Measurements from ENCODE around the gene JARID2. TPM values are rescaled to one million over a fixed set of nuclear protein-coding genes. Genes with fewer than 3 reads are reported as not detected.

JARID2 gene
- total RNA-seq, 1 donor from 2014 or later: 24.2 TPM

DNA sequence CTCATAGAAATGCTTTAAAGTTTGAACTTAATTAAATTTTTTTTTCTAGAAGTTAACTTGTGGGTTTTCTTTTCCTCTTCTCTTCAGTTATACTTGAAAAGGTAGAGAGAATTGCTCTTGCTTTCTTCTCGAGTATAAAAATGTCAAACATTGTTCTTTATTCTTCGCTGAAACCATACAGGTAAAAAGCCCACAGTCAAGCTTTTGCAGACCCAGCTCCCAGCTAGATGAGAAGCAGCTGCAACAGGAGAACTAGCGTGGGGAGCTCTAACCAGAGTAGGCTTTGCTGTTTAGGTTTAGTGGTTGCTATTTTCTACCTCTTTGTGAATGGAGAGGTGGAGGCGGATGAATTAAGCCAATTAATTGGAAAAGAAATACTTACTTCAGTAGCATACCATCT lies 102.7 kb downstream of the JARID2 start:
- H3K27ac Mint-ChIP-seq (ENCODE audit: unreplicated experiment): no peak overlapping the region
- Histone ChIP-seq H3K4me2 (ENCODE audit: low read length) (no peak overlapping the region), H3K9ac (ENCODE audit: low read length) (no peak overlapping the region), H3K27ac (ENCODE audit: low read depth, low read length) (no peak overlapping the region), H2AFZ (ENCODE audit: low read depth, low read length) (no peak overlapping the region), H3K79me2 (ENCODE audit: insufficient read depth, low read length) (peaks cover 96% of the 10 kb centered on the region), H3K4me1 (ENCODE audit: insufficient read depth, low read length) (peaks cover 12% of the 10 kb centered on the region), H3K9me3 (ENCODE audit: insufficient read depth, low read depth, low read length) (no peaks in the 10 kb centered on the region), H4K20me1 (ENCODE audit: insufficient read depth, low read length) (peaks cover 91% of the 10 kb centered on the region), H3K4me3 (ENCODE audit: insufficient read depth, low read depth, low read length) (no peak overlapping the region), H3K36me3 (ENCODE audit: insufficient read depth, low read length) (no peaks in the 10 kb centered on the region), H3K27me3 (ENCODE audit: insufficient read depth, low read length) (no peaks in the 10 kb centered on the region)
- H3K4me3 Mint-ChIP-seq (ENCODE audit: unreplicated experiment): no peak overlapping the region
- FAIRE-seq (no peak), DNase-seq (ENCODE audit: low read depth) (no peak)
- TF ChIP-seq, protein P1, sequence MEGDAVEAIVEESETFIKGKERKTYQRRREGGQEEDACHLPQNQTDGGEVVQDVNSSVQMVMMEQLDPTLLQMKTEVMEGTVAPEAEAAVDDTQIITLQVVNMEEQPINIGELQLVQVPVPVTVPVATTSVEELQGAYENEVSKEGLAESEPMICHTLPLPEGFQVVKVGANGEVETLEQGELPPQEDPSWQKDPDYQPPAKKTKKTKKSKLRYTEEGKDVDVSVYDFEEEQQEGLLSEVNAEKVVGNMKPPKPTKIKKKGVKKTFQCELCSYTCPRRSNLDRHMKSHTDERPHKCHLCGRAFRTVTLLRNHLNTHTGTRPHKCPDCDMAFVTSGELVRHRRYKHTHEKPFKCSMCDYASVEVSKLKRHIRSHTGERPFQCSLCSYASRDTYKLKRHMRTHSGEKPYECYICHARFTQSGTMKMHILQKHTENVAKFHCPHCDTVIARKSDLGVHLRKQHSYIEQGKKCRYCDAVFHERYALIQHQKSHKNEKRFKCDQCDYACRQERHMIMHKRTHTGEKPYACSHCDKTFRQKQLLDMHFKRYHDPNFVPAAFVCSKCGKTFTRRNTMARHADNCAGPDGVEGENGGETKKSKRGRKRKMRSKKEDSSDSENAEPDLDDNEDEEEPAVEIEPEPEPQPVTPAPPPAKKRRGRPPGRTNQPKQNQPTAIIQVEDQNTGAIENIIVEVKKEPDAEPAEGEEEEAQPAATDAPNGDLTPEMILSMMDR (IDR thresholded peaks at IDR 0.05; ENCODE audit: insufficient read depth, low read depth, low read length): no peak
- no peak for TF ChIP-seq EZH2 (IDR thresholded peaks at IDR 0.05; ENCODE audit: insufficient read depth, low read length)
- H3K9me3 Mint-ChIP-seq (ENCODE audit: unreplicated experiment): no peaks in the 10 kb centered on the region
- H3K4me1 Mint-ChIP-seq (ENCODE audit: low read depth, unreplicated experiment): peaks cover 45% of the 10 kb centered on the region
- no peaks in the 10 kb centered on the region for H3K27me3 Mint-ChIP-seq (ENCODE audit: low read depth, unreplicated experiment)
- H3K36me3 Mint-ChIP-seq (ENCODE audit: low read depth, unreplicated experiment): no peaks in the 10 kb centered on the region

DNA sequence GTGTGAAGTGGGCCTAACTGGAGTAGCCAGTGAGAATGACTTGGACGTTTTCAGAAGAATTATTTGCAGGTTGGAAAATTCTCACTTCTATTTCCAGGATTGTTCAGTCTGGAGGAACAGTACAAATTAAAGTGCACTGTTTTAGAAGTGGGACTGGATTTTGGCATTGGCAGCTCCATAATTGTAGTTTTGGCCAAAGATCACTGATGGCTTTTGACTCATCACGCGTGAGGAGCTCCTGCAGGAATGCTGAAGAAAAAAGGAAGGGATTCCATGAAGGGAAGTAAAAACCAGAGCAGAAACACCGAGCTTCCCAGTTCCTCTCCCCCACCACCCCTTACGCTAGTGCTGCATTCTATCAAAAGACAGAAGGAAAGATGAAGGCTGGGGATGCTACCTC lies 103.5 kb downstream of the JARID2 start:
- H3K79me2 ChIP-seq (ENCODE audit: insufficient read depth, low read length): peaks cover 95% of the 10 kb centered on the region
- H3K27ac ChIP-seq (ENCODE audit: low read depth, low read length): no peak overlapping the region
- H3K4me1 ChIP-seq (ENCODE audit: insufficient read depth, low read length): peaks cover 12% of the 10 kb centered on the region
- Mint-ChIP-seq H3K9me3 (ENCODE audit: unreplicated experiment) (no peaks in the 10 kb centered on the region), H3K36me3 (ENCODE audit: low read depth, unreplicated experiment) (no peaks in the 10 kb centered on the region), H3K27ac (ENCODE audit: unreplicated experiment) (no peak overlapping the region), H3K4me1 (ENCODE audit: low read depth, unreplicated experiment) (peaks cover 47% of the 10 kb centered on the region), H3K4me3 (ENCODE audit: unreplicated experiment) (no peak overlapping the region), H3K27me3 (ENCODE audit: low read depth, unreplicated experiment) (no peaks in the 10 kb centered on the region)
- no peak overlapping the region for H2AFZ ChIP-seq (ENCODE audit: low read depth, low read length)
- no peaks in the 10 kb centered on the region for H3K36me3 ChIP-seq (ENCODE audit: insufficient read depth, low read length)
- H3K4me2 ChIP-seq (ENCODE audit: low read length): no peak overlapping the region
- no peak for TF ChIP-seq EZH2 (IDR thresholded peaks at IDR 0.05; ENCODE audit: insufficient read depth, low read length)
- TF ChIP-seq, protein P1 (IDR thresholded peaks at IDR 0.05; ENCODE audit: insufficient read depth, low read depth, low read length): no peak
- no peak overlapping the region for H3K4me3 ChIP-seq (ENCODE audit: insufficient read depth, low read depth, low read length)
- no peaks in the 10 kb centered on the region for H3K9me3 ChIP-seq (ENCODE audit: insufficient read depth, low read depth, low read length)
- no peak for DNase-seq (ENCODE audit: low read depth)
- H3K27me3 ChIP-seq (ENCODE audit: insufficient read depth, low read length): no peaks in the 10 kb centered on the region
- no peak overlapping the region for H3K9ac ChIP-seq (ENCODE audit: low read length)
- FAIRE-seq: no peak
- H4K20me1 ChIP-seq (ENCODE audit: insufficient read depth, low read length): peaks cover 91% of the 10 kb centered on the region

DNA sequence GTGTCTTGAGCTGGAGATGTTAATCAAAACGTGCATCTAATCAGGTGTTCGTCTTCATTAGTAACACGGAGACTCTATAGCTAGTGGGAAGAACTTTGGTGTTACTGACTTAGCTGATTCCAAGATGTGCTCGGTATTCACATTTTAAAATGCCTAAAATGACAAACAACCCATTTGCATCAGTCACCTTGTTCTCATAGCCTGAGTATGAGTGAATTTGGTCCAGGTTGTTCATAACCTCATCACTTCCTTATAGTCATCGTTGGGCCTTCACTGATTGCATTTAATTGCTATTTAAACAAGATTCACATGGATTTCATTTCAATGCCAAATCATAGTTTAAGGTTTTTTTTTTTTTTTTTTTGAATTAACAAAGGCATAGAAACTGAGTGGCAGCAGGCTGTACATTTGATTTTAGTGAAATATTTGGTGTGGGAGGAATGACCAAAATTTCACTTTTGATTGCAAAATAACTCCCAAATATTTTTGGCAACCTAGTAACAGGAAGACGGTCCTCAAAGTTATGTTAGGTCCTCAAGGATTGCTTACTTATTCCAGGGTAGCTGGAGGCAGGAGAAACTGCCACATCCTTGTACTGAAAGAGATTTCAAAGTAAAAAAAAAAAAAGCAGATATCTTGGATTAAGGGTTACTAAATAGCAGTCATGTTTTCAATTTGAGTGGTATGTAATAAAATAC lies 104.7 kb downstream of the JARID2 start:
- Histone ChIP-seq H3K9me3 (ENCODE audit: insufficient read depth, low read depth, low read length) (no peaks in the 10 kb centered on the region), H3K9ac (ENCODE audit: low read length) (no peak overlapping the region), H3K4me1 (ENCODE audit: insufficient read depth, low read length) (peaks cover 12% of the 10 kb centered on the region), H3K27me3 (ENCODE audit: insufficient read depth, low read length) (no peaks in the 10 kb centered on the region), H4K20me1 (ENCODE audit: insufficient read depth, low read length) (peaks cover 91% of the 10 kb centered on the region), H3K36me3 (ENCODE audit: insufficient read depth, low read length) (no peaks in the 10 kb centered on the region), H2AFZ (ENCODE audit: low read depth, low read length) (no peak overlapping the region), H3K79me2 (ENCODE audit: insufficient read depth, low read length) (peaks cover 94% of the 10 kb centered on the region), H3K4me3 (ENCODE audit: insufficient read depth, low read depth, low read length) (no peak overlapping the region), H3K4me2 (ENCODE audit: low read length) (no peak overlapping the region), H3K27ac (ENCODE audit: low read depth, low read length) (no peak overlapping the region)
- FAIRE-seq: no peak
- no peaks in the 10 kb centered on the region for H3K27me3 Mint-ChIP-seq (ENCODE audit: low read depth, unreplicated experiment)
- TF ChIP-seq, protein P1 (IDR thresholded peaks at IDR 0.05; ENCODE audit: insufficient read depth, low read depth, low read length): no peak
- no peak for TF ChIP-seq EZH2 (IDR thresholded peaks at IDR 0.05; ENCODE audit: insufficient read depth, low read length)
- H3K4me1 Mint-ChIP-seq (ENCODE audit: low read depth, unreplicated experiment): peaks cover 46% of the 10 kb centered on the region
- H3K4me3 Mint-ChIP-seq (ENCODE audit: unreplicated experiment): no peak overlapping the region
- H3K9me3 Mint-ChIP-seq (ENCODE audit: unreplicated experiment): no peaks in the 10 kb centered on the region
- no peak for DNase-seq (ENCODE audit: low read depth)
- H3K27ac Mint-ChIP-seq (ENCODE audit: unreplicated experiment): no peak overlapping the region
- H3K36me3 Mint-ChIP-seq (ENCODE audit: low read depth, unreplicated experiment): no peaks in the 10 kb centered on the region
